Common myeloid progenitor, CD34-positive (primary cell): Measurements from ENCODE around the gene BTBD6.
A peak's percentile ranks its signal among the peaks of the same experiment; 100 is the strongest.

ENCODE experiments used
- CTCF ChIA-PET: fragments of 350-600 bp; sonication (Branson Sonifier 250); formaldehyde crosslinking; loops from one replicate; lab custom pipeline; 2021; ENCODE audit warnings: antibody characterized with exemption; lab: Charles Lee
- POLR2A ChIA-PET: fragments of 350-600 bp; sonication (Branson Sonifier 250); formaldehyde crosslinking; loops from one replicate; lab custom pipeline; 2021; ENCODE audit warnings: antibody characterized with exemption; lab: Charles Lee
- DNase-seq, 3 donors: peaks; one replicate each; pipeline versions ENCODE4 v3.0.0 to v3.0.0-alpha.2; 2013
- H3K27ac ChIP-seq, 2 experiments: 1 replicate in 1 of 2; 2 replicates in 1 of 2; pipeline ENCODE4 v1.7.0; 2013; ENCODE audit warnings: inconsistent platforms in 2 of 2, low read length in 2 of 2, mild to moderate bottlenecking in 2 of 2, low read depth in 1 of 2, moderate library complexity in 1 of 2; ENCODE audit not compliant: severe bottlenecking in 2 of 2, insufficient read depth in 1 of 2, poor library complexity in 1 of 2
- H3K27me3 ChIP-seq, 5 experiments: replicated peaks in 2 of 5; 1 replicate in 3 of 5; 2 replicates in 2 of 5; pipeline versions ENCODE4 v1.6.1 to v1.7.0; 2013; ENCODE audit warnings: low read length in 4 of 5, mild to moderate bottlenecking in 2 of 5, moderate library complexity in 2 of 5, inconsistent platforms in 1 of 5; ENCODE audit not compliant: insufficient read depth in 5 of 5, control insufficient read depth in 4 of 5
- H3K36me3 ChIP-seq, 4 experiments: 1 replicate in 2 of 4; 2 replicates in 2 of 4; pipeline versions ENCODE4 v1.6.1 to v1.7.0; 2013; ENCODE audit warnings: low read length in 3 of 4, control low read depth in 1 of 4, mild to moderate bottlenecking in 1 of 4; ENCODE audit not compliant: control insufficient read depth in 4 of 4, insufficient read depth in 4 of 4
- H3K4me1 ChIP-seq, 4 experiments: 1 replicate in 3 of 4; 2 replicates in 1 of 4; pipeline versions ENCODE4 v1.6.1 to v1.7.1; 2013; ENCODE audit warnings: low read length in 3 of 4, mild to moderate bottlenecking in 3 of 4, control low read depth in 1 of 4, inconsistent platforms in 1 of 4, moderate library complexity in 1 of 4; ENCODE audit not compliant: control insufficient read depth in 4 of 4, insufficient read depth in 4 of 4; ENCODE audit errors: control extremely low read depth in 1 of 4
- H3K4me3 ChIP-seq, 7 experiments: 1 replicate in 4 of 7; 2 replicates in 3 of 7; pipeline versions ENCODE4 v1.5.1 to v1.7.0; 2013; ENCODE audit warnings: mild to moderate bottlenecking in 7 of 7, low read length in 6 of 7, moderate library complexity in 6 of 7, inconsistent platforms in 2 of 7, low read depth in 2 of 7, control low read depth in 1 of 7; ENCODE audit not compliant: insufficient read depth in 4 of 7, control insufficient read depth in 1 of 7; ENCODE audit errors: extremely low read depth in 1 of 7
- H3K9me3 ChIP-seq, 5 experiments: 1 replicate in 4 of 5; 2 replicates in 1 of 5; pipeline versions ENCODE4 v1.6.1 to v1.7.1; 2013; ENCODE audit warnings: low read length in 4 of 5, mild to moderate bottlenecking in 2 of 5, inconsistent platforms in 1 of 5, low read depth in 1 of 5, moderate library complexity in 1 of 5; ENCODE audit not compliant: control insufficient read depth in 4 of 5, insufficient read depth in 2 of 5; ENCODE audit errors: control extremely low read depth in 1 of 5
- WGBS: methylation state at CpG from one replicate; pipeline ENCODE4 v1.1.5; 2013; ENCODE audit not compliant: insufficient coverage; 5-methylcytosine and 5-hydroxymethylcytosine counted together

The BTBD6 gene

GRCh38 chr14:105201925-105202513 is 46.3 kb upstream of the BTBD6 start:
- peaks cover 0 to 39% (median 15%) of the 10 kb centered on the region in 5 experiments for H3K27me3 ChIP-seq
- ChIA-PET CTCF (interaction anchor here (1.0 to 15.1 kb wide), 16 partner anchors 12 to 150 kb away, joined by 3 to 248 read pairs (median 4); partner anchors contain the start of genes BTBD6, JAG2 and NUDT14), POLR2A (no interaction called here)
- H3K27ac ChIP-seq, result no peak overlapping the region
- H3K36me3 ChIP-seq, result no peaks in the 10 kb centered on the region
- no peaks in the 10 kb centered on the region for H3K9me3 ChIP-seq
- peak; percentile 67 to 90 (median 85) for DNase-seq
- WGBS, result 17% methylated on average over 19 of the region's 20 CpGs
- peak overlapping the region in 5 of 7 experiments; percentile 16 to 56 (median 36) for H3K4me3 ChIP-seq
- peaks cover 0 to 62% (median 44%) of the 10 kb centered on the region in 4 experiments for H3K4me1 ChIP-seq

- 9% methylated on average over 17 of the region's 18 CpGs for WGBS
- Histone ChIP-seq H3K4me1 (peaks cover 0 to 54% (median 40%) of the 10 kb centered on the region in 4 experiments), H3K27me3 (peaks cover 0 to 28% (median 11%) of the 10 kb centered on the region in 5 experiments), H3K4me3 (no peak overlapping the region), H3K9me3 (no peaks in the 10 kb centered on the region), H3K27ac (no peak overlapping the region), H3K36me3 (no peaks in the 10 kb centered on the region)
- ChIA-PET CTCF (interaction anchor here (0.9 to 15.1 kb wide), 11 partner anchors 11 to 430 kb away, joined by 3 to 248 read pairs (median 4); partner anchors contain the start of genes JAG2 and NUDT14), POLR2A (interaction anchor here (1.1 kb wide), 1 partner anchor 88 kb away, joined by 3 read pairs; no protein-coding TSS in a partner anchor)
- DNase-seq, result peak in 2 of 3 donors; percentile 53 to 55
Observed at GRCh38 chr14:105203057-105203531, 45.2 kb upstream of the BTBD6 start.

GRCh38 chr14:105203701-105204100 is 44.6 kb upstream of the BTBD6 start:
- no peak overlapping the region for H3K27ac ChIP-seq
- peaks cover 0 to 22% (median 8%) of the 10 kb centered on the region in 5 experiments for H3K27me3 ChIP-seq
- ChIA-PET POLR2A (interaction anchor here (1.1 kb wide), 1 partner anchor 87 kb away, joined by 3 read pairs; no protein-coding TSS in a partner anchor), CTCF (interaction anchor here (0.9 to 15.1 kb wide), 7 partner anchors 10 to 431 kb away, joined by 3 to 248 read pairs (median 4); partner anchors contain the start of genes JAG2 and NUDT14)
- H3K4me1 ChIP-seq, result peaks cover 0 to 54% (median 40%) of the 10 kb centered on the region in 4 experiments
- no peak for DNase-seq
- no peaks in the 10 kb centered on the region for H3K9me3 ChIP-seq
- H3K36me3 ChIP-seq, result no peaks in the 10 kb centered on the region
- no peak overlapping the region for H3K4me3 ChIP-seq
- WGBS, result 90% methylated on average over 4 of the region's 6 CpGs

- CTCF ChIA-PET, result interaction anchor here (0.6 to 15.1 kb wide), 8 partner anchors 9 to 150 kb away, joined by 3 to 248 read pairs (median 4); partner anchors contain the start of genes BRF1, JAG2 and NUDT14
- WGBS, result 69% methylated on average over 20 of the region's 24 CpGs
Observed at GRCh38 chr14:105204206-105204930, 44.0 kb upstream of the BTBD6 start.

GRCh38 chr14:105204931-105205672 is 43.2 kb upstream of the BTBD6 start:
- peaks cover 0 to 8% (median 0%) of the 10 kb centered on the region in 5 experiments for H3K27me3 ChIP-seq
- DNase-seq, result peak in 1 of 3 donors; percentile 28
- no peak overlapping the region for H3K27ac ChIP-seq
- CTCF ChIA-PET, result interaction anchor here (0.6 to 15.1 kb wide), 7 partner anchors 9 to 149 kb away, joined by 3 to 248 read pairs (median 3); partner anchors contain the start of genes BRF1, JAG2 and NUDT14
- H3K36me3 ChIP-seq, result peaks cover 0 to 14% (median 6%) of the 10 kb centered on the region in 4 experiments
- H3K4me1 ChIP-seq, result peaks cover 0 to 54% (median 35%) of the 10 kb centered on the region in 4 experiments
- POLR2A ChIA-PET, result interaction anchor here (1.1 to 1.5 kb wide), 3 partner anchors 9 to 118 kb away, joined by 3 to 4 read pairs (median 3); no protein-coding TSS in a partner anchor
- H3K9me3 ChIP-seq, result no peaks in the 10 kb centered on the region
- H3K4me3 ChIP-seq, result no peak overlapping the region
- WGBS, result 59% methylated on average over 15 of the region's 21 CpGs

More at GRCh38 chr14:105204206-105204930, 44.0 kb upstream of the BTBD6 start:
- peaks cover 0 to 6% (median 3%) of the 10 kb centered on the region in 4 experiments for H3K36me3 ChIP-seq
- H3K9me3 ChIP-seq, result no peaks in the 10 kb centered on the region
- peak in 2 of 3 donors; percentile 37 to 58 for DNase-seq
- H3K4me1 ChIP-seq, result peaks cover 0 to 54% (median 37%) of the 10 kb centered on the region in 4 experiments
- POLR2A ChIA-PET, result interaction anchor here (1.1 to 1.5 kb wide), 3 partner anchors 86 to 118 kb away, joined by 3 read pairs; no protein-coding TSS in a partner anchor
- H3K4me3 ChIP-seq, result no peak overlapping the region
- H3K27me3 ChIP-seq, result peaks cover 0 to 16% (median 3%) of the 10 kb centered on the region in 5 experiments
- no peak overlapping the region for H3K27ac ChIP-seq

- WGBS, result 72% methylated on average over 8 of the region's 12 CpGs
- H3K36me3 ChIP-seq, result peaks cover 0 to 19% (median 10%) of the 10 kb centered on the region in 4 experiments
- H3K9me3 ChIP-seq, result no peaks in the 10 kb centered on the region
- ChIA-PET POLR2A (interaction anchor here (1.1 to 1.5 kb wide), 3 partner anchors 10 to 119 kb away, joined by 3 to 4 read pairs (median 3); no protein-coding TSS in a partner anchor), CTCF (interaction anchor here (1.3 to 15.1 kb wide), 3 partner anchors 29 to 148 kb away, joined by 3 to 248 read pairs (median 3); partner anchors contain the start of genes BRF1, JAG2 and NUDT14)
- H3K27me3 ChIP-seq, result peaks cover 0 to 3% (median 0%) of the 10 kb centered on the region in 5 experiments
- no peak overlapping the region for H3K27ac ChIP-seq
- H3K4me3 ChIP-seq, result no peak overlapping the region
- H3K4me1 ChIP-seq, result peaks cover 0 to 48% (median 31%) of the 10 kb centered on the region in 4 experiments
- DNase-seq, result no peak
Observed at GRCh38 chr14:105205673-105206208, 42.6 kb upstream of the BTBD6 start.
